Endothelial cell of umbilical vein (primary cell): Measurements from ENCODE around the gene TRAPPC3L. TPM values are rescaled to one million over a fixed set of nuclear protein-coding genes. Genes with fewer than 3 reads are reported as not detected.

Experiments used
- BruUV-seq: library from RNA; stranded (reverse); fragments of 400-500 nt; replicated peaks from 2 replicates; lab custom pipeline; 2021; lab: Mats Ljungman, UMichigan
- CTCF ChIA-PET: fragments of 300-600, 350-600 bp; sonication (Branson Sonifier 250); formaldehyde crosslinking; loops from one replicate; lab custom pipeline; 2021; ENCODE audit warnings: antibody characterized with exemption, inconsistent platforms; lab: Charles Lee
- POLR2A ChIA-PET: fragments of 300-600, 350-600 bp; sonication (Branson Sonifier 250); formaldehyde crosslinking; loops from one replicate; lab custom pipeline; 2021; ENCODE audit warnings: antibody characterized with exemption, inconsistent platforms; lab: Charles Lee
- DNase-seq: peaks from one replicate; pipeline ENCODE4 v3.0.0-alpha.2; 2011; ENCODE audit warnings: low read depth, low spot score
- FAIRE-seq: peaks from 2 replicates; lab custom pipeline; 2011; peaks lifted over from hg19 to GRCh38; lab: Jason Lieb, UNC
- H2AFZ ChIP-seq: 2 replicates; pipeline ENCODE4 v1.6.0; 2012; ENCODE audit warnings: low read depth, low read length, control low read depth, inconsistent platforms
- H3K27ac ChIP-seq: 2 replicates; pipeline ENCODE4 v1.5.1; 2011; ENCODE audit warnings: low read depth, mild to moderate bottlenecking, control low read depth, low read length, moderate library complexity; ENCODE audit not compliant: insufficient read depth
- H3K27me3 ChIP-seq, 2 experiments: 2 replicates each; pipeline versions ENCODE4 v1.6.0 to v1.6.1; 2011; ENCODE audit warnings: low read length in 2 of 2, mixed read lengths in 1 of 2; ENCODE audit not compliant: control insufficient read depth in 2 of 2, insufficient read depth in 2 of 2
- H3K36me3 ChIP-seq, 2 experiments: 2 replicates in 1 of 2; 3 replicates in 1 of 2; pipeline ENCODE4 v1.5.1; 2011; ENCODE audit warnings: low read length in 2 of 2, mild to moderate bottlenecking in 1 of 2, moderate library complexity in 1 of 2; ENCODE audit not compliant: control insufficient read depth in 2 of 2, insufficient read depth in 2 of 2; ENCODE audit errors: extremely low read depth in 1 of 2
- H3K4me1 ChIP-seq: 3 replicates; pipeline ENCODE4 v1.5.1; 2011; ENCODE audit warnings: mild to moderate bottlenecking, low read length; ENCODE audit not compliant: control insufficient read depth, insufficient read depth; ENCODE audit errors: extremely low read depth
- H3K4me2 ChIP-seq: 2 replicates; pipeline ENCODE4 v1.6.1; 2011; ENCODE audit warnings: low read length, control low read depth, mixed read lengths; ENCODE audit not compliant: insufficient read depth
- H3K4me3 ChIP-seq, 3 experiments: fragments of 200-600 bp in 1 of 3; sonication (generic), shearing (Covaris generic) in 1 of 3; replicated peaks in 1 of 3; 2 replicates each; pipeline ENCODE4 v1.5.1; 2011 to 2016; ENCODE audit warnings: control low read depth in 3 of 3, low read length in 3 of 3, mild to moderate bottlenecking in 2 of 3, inconsistent platforms in 1 of 3, low read depth in 1 of 3, moderate library complexity in 1 of 3; ENCODE audit not compliant: insufficient read depth in 1 of 3
- H3K79me2 ChIP-seq: 2 replicates; pipeline ENCODE4 v1.6.0; 2012; ENCODE audit warnings: low read length, inconsistent platforms; ENCODE audit not compliant: control insufficient read depth, insufficient read depth
- H3K9ac ChIP-seq: replicated peaks from 2 replicates; pipeline ENCODE3; 2011; ENCODE audit warnings: low read length, control low read depth; ENCODE audit not compliant: insufficient read depth; ENCODE audit errors: extremely low read depth
- H3K9me1 ChIP-seq: replicated peaks from 3 replicates; pipeline ENCODE4 v1.6.0; 2011; ENCODE audit warnings: mild to moderate bottlenecking, low read length; ENCODE audit not compliant: control insufficient read depth, insufficient read depth; ENCODE audit errors: extremely low read depth
- H3K9me3 ChIP-seq: replicated peaks from 2 replicates; pipeline ENCODE4 v1.5.1; 2012; ENCODE audit warnings: low read length, inconsistent platforms; ENCODE audit not compliant: control insufficient read depth, insufficient read depth
- H4K20me1 ChIP-seq: replicated peaks from 2 replicates; pipeline ENCODE3; 2011; ENCODE audit warnings: mild to moderate bottlenecking, low read length; ENCODE audit not compliant: control insufficient read depth, insufficient read depth; ENCODE audit errors: extremely low read depth
- EZH2 ChIP-seq: IDR thresholded peaks from 2 replicates; pipeline ENCODE4 v1.6.1; 2012; ENCODE audit warnings: borderline replicate concordance, low read depth, mild to moderate bottlenecking, moderate library complexity, low read length, inconsistent platforms; ENCODE audit not compliant: severe bottlenecking
- FOS ChIP-seq: IDR thresholded peaks from 2 replicates; pipeline ENCODE4 v1.6.1; 2011; ENCODE audit warnings: mild to moderate bottlenecking, low read length, moderate library complexity, borderline replicate concordance; ENCODE audit not compliant: insufficient read depth
- GATA2 ChIP-seq: IDR thresholded peaks from 2 replicates; pipeline ENCODE4 v1.7.0; 2011; ENCODE audit warnings: low read depth, mild to moderate bottlenecking, moderate library complexity, mixed read lengths, low read length; ENCODE audit not compliant: insufficient read length, insufficient read depth
- JUN ChIP-seq: IDR thresholded peaks from 2 replicates; pipeline ENCODE4 v1.6.1; 2011; ENCODE audit warnings: borderline replicate concordance, low read depth; ENCODE audit not compliant: insufficient read length, insufficient read depth
- MAX ChIP-seq: IDR thresholded peaks from 2 replicates; pipeline ENCODE4 v1.6.1; 2011; ENCODE audit not compliant: insufficient read depth, insufficient read length
- MYC ChIP-seq: IDR thresholded peaks from one replicate; pipeline ENCODE4 v1.6.1; 2011; ENCODE audit warnings: mild to moderate bottlenecking, low read depth, low read length
- POLR2A ChIP-seq: IDR thresholded peaks from 2 replicates; pipeline ENCODE4 v1.6.1; 2012; ENCODE audit warnings: low read depth, mild to moderate bottlenecking, control low read depth, low read length
- POLR2AphosphoS5 ChIP-seq: IDR thresholded peaks from 2 replicates; pipeline ENCODE4 v1.6.1; 2012; ENCODE audit warnings: low read depth, mild to moderate bottlenecking, control low read depth, low read length, moderate library complexity; ENCODE audit not compliant: insufficient read depth
- dilution Hi-C: fragments of 300-500 bp; cut with MboI; formaldehyde crosslinking; loops from one replicate; pipeline ENCODE4 v1.15.0; 2019; ENCODE audit warnings: low sequenced_read_pairs; ENCODE audit not compliant: extremely low pct_ligation_motif_present
- intact Hi-C: fragments of 100-400 bp; cut with micrococcal nuclease; formaldehyde crosslinking; loops from one replicate; pipeline ENCODE4 v1.10.0; 2022
- polyA plus RNA-seq, 4 experiments: library from polyadenylated mRNA; depleted of rRNA in 3 of 4; stranded (reverse) in 3 of 4; unstranded in 1 of 4; fragments of >200 nt; gene quantifications; 2 replicates each; pipeline versions ENCODE4 v1.2.1 to v1.2.3, GENCODE V29; 2011 to 2012; ENCODE audit warnings: missing spikeins in 1 of 4
- total RNA-seq: library from RNA; stranded (reverse); gene quantifications from 2 replicates; pipeline ENCODE4 v1.2.3, GENCODE V29; 2021
- TF ChIP-seq, protein P1 (sequence below), 2 donors: IDR thresholded peaks; 1 replicate in 1 of 2; 2 replicates in 1 of 2; pipeline ENCODE4 v1.5.1; 2011; ENCODE audit warnings: low read length in 2 of 2, mild to moderate bottlenecking in 2 of 2, moderate library complexity in 2 of 2, control low read depth in 1 of 2, inconsistent platforms in 1 of 2, low read depth in 1 of 2; ENCODE audit not compliant: insufficient read depth in 1 of 2; ENCODE audit errors: extremely low read depth in 1 of 2

TRAPPC3L gene
- total and polyA plus RNA-seq, 2 donors (not counting 3 experiments of a cell fraction or from before 2014, with no cell fraction given), result 0.38 TPM; not detected in 1

GRCh38 chr6:116561377-116562018 is 16.0 kb upstream of the TRAPPC3L start:
- FAIRE-seq (peak; percentile 81), DNase-seq (peak; percentile 84)
- Histone ChIP-seq H4K20me1 (no peaks in the 10 kb centered on the region), H3K36me3 (no peaks in the 10 kb centered on the region), H3K27me3 (no peaks in the 10 kb centered on the region), H2AFZ (peak overlapping the region; percentile 72), H3K27ac (no peak overlapping the region), H3K4me3 (no peak overlapping the region), H3K79me2 (no peaks in the 10 kb centered on the region), H3K9ac (no peak overlapping the region), H3K4me1 (peaks cover 6% of the 10 kb centered on the region), H3K4me2 (no peak overlapping the region), H3K9me3 (no peaks in the 10 kb centered on the region), H3K9me1 (no peaks in the 10 kb centered on the region)
- BruUV-seq, result no TSS peak
- intact Hi-C loops, result loop anchor here (1.0 to 5.0 kb wide), 6 partner anchors 25 to 343 kb away; partner anchors contain the start of gene CALHM5
- ChIA-PET CTCF (interaction anchor here (0.6 to 6.1 kb wide), 48 partner anchors 8 to 348 kb away, joined by 3 to 103 read pairs (median 4); partner anchors contain the start of genes CALHM4, CALHM5, CALHM6 and DSE), POLR2A (no interaction called here)
- TF ChIP-seq POLR2A, result no peak
- TF ChIP-seq, protein P1, sequence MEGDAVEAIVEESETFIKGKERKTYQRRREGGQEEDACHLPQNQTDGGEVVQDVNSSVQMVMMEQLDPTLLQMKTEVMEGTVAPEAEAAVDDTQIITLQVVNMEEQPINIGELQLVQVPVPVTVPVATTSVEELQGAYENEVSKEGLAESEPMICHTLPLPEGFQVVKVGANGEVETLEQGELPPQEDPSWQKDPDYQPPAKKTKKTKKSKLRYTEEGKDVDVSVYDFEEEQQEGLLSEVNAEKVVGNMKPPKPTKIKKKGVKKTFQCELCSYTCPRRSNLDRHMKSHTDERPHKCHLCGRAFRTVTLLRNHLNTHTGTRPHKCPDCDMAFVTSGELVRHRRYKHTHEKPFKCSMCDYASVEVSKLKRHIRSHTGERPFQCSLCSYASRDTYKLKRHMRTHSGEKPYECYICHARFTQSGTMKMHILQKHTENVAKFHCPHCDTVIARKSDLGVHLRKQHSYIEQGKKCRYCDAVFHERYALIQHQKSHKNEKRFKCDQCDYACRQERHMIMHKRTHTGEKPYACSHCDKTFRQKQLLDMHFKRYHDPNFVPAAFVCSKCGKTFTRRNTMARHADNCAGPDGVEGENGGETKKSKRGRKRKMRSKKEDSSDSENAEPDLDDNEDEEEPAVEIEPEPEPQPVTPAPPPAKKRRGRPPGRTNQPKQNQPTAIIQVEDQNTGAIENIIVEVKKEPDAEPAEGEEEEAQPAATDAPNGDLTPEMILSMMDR (IDR thresholded peaks at IDR 0.05; ENCODE audit: extremely low read depth in 1 of 2, insufficient read depth in 1 of 2, low read depth in 1 of 2, low read length in 2 of 2), result peak; percentile 79 to 84
- dilution Hi-C loops, result no loop called here

- Histone ChIP-seq H3K9me1 (no peaks in the 10 kb centered on the region), H3K79me2 (no peaks in the 10 kb centered on the region), H3K4me3 (no peak overlapping the region), H3K27me3 (no peaks in the 10 kb centered on the region), H3K9ac (no peak overlapping the region), H2AFZ (no peak overlapping the region), H3K4me2 (no peak overlapping the region), H3K9me3 (no peaks in the 10 kb centered on the region), H3K4me1 (peaks cover 16% of the 10 kb centered on the region), H3K27ac (no peak overlapping the region), H3K36me3 (no peaks in the 10 kb centered on the region), H4K20me1 (no peaks in the 10 kb centered on the region)
- dilution Hi-C loops (no loop called here), intact Hi-C loops (loop anchor here (2.0 to 5.0 kb wide), 2 partner anchors 49 to 287 kb away; partner anchors contain the start of gene CALHM5)
- ChIA-PET POLR2A (no interaction called here), CTCF (interaction anchor here (1.1 to 6.1 kb wide), 17 partner anchors 9 to 342 kb away, joined by 3 to 103 read pairs (median 9); partner anchors contain the start of genes CALHM5, CALHM6, DSE and RWDD1)
- BruUV-seq, result no TSS peak
- TF ChIP-seq GATA2 (no peak), EZH2 (no peak), MYC (no peak), POLR2A (no peak), FOS (no peak), MAX (no peak), JUN (no peak), POLR2AphosphoS5 (no peak)
- TF ChIP-seq, protein P1 (IDR thresholded peaks at IDR 0.05; ENCODE audit: extremely low read depth in 1 of 2, insufficient read depth in 1 of 2, low read depth in 1 of 2, low read length in 2 of 2), result no peak
- no peak for FAIRE-seq
- no peak for DNase-seq
Observed at GRCh38 chr6:116560130-116560529, 14.6 kb upstream of the TRAPPC3L start.
